GM21717 (cell line): ENCODE results near the gene CAMKK1.
"Not testable (repeated sequence)": the region's sequence is repeated elsewhere in the genome, so short reads cannot be mapped to it uniquely, and the experiment has no call there.

ENCODE experiments used
- ATAC-seq: cut with Tn5 transposase; IDR thresholded peaks from one replicate; pipeline ENCODE4 v1.9.1; 2021; ENCODE audit warnings: mild to moderate bottlenecking, moderate library complexity; ENCODE audit not compliant: unreplicated experiment

The CAMKK1 gene

DNA sequence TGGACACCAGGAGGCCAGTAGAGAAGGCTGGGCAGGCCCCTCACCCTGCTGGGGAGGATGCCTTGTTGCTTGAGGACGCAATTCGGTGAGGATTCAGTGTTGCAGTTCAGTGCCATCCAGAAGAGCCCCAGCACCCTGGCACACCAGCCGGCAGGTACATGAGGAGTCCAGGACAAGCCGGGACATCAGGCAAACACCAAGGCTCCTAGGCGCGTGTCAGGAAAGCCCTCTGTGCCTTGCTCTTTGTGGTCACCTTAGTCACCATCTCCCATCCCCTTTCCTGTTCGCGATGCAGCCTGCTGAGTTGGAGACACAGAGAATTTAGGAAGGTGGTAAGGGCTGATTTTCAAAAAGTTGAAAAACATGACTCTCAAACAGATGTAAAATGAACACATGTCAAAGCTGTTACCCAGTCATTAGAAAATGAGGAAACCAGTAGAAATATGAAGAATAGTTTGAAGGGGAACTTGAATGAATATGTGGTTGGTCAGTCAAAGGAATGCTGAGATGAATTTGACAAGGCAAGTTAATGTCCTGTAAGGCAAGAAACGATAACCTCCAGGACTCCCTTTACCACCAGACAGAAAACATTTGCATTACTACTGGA is 44.5 kb downstream of the CAMKK1 start:
- no peak for ATAC-seq

DNA sequence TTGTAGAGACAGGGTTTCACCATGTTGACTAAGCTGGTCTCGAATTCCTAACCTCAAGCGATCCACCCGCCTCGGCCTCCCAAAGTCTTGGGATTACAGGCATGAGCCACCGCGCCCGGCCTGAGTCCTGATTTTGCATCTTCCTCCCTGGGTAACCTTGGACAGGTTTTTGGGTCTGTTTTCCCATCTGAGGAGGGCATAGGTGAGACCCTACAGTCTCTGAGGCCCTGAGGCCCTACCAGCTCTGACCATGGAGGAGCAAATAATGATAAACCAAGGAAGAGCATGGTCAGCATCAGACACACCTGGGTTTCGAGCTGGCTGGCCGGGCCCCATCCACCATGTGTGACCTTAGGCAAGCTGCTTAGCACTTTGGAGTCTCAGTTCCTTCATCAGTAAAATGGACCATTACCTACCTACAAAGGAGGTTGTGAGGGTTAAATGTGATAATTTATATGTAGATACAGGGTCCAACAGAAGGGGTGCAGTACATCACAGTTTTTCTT is 45.6 kb downstream of the CAMKK1 start:
- ATAC-seq = no peak

GRCh38 chr17:3846437-3847164 is 46.3 kb downstream of the CAMKK1 start:
- ATAC-seq = no peak

- ATAC-seq = peak; percentile 89
Observed at GRCh38 chr17:3845621-3846436, 47.0 kb downstream of the CAMKK1 start, which contains the start of gene NCBP3. NCBP3 (minus strand) TSS chr17:3846246; CDS start chr17:3846223, 23 bp downstream.

GRCh38 chr17:3845291-3845620 is 47.6 kb downstream of the CAMKK1 start:
- peak; percentile 19 for ATAC-seq

GRCh38 chr17:3844556-3844955 is 48.3 kb downstream of the CAMKK1 start:
- not testable (repeated sequence) for ATAC-seq

DNA sequence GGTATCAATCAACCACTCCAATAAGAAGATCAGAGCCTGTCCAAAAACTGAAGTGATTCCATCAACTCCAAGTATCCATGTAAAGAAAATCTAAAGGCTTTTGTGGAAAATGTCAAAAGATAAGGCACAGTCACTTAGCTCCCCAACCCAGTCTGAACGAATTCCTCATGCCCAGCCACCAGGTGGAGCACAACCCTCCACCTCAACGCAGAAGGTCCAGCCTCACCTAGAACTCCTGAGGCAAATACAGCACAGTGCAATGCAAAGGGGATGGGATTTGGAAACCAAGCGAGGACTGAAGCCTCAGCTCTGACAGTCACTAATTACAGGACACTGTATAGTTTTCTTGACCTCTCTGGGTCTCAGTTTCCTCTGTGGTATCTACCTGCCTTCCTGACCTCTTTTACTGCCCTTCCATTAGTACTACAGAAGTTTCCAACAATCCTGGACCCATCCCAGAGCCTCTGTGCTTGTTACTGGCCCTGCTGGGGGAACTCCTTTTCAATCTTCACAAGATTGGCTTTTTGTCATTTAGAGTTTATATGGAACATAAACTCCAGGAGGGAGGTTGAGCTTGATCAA is 48.8 kb downstream of the CAMKK1 start:
- ATAC-seq = no peak

DNA sequence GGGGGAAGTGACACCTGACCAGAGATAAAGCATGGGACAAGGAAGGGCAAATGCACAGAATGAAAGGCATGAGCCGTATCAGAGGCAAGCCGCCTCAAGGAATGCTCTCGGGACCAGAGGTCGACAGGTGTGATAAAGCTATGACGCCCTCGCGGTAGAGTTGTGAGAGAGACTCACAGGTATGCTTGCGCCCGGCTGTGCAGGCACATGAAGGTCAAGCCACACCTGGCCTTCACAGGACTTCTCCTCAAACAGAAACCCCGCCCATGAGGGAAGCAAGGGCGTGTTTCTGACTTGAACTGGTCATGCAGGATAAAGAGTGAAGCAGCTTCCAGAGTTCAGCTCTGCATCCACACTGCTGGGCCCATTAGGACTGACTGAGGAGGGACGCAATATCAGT is 54.6 kb downstream of the CAMKK1 start:
- no peak for ATAC-seq

DNA sequence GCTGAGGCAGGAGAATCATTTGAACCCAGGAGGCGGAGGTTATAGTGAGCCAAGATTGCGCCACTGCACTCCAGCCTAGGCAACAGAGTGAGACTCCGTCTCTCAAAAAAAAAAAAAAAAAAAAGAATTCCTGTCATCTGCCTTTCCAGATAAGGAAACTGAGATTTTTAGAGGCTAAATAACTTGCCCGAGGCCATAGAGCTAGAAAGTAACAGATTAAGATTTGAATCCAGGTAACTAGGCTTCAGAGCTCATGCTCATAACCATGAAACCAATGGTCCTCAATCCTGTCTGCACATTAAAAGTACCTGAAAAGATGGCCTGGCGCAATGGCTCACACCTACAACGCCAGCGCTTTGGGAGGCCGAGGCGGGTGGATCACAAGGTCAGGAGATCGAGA is 56.3 kb downstream of the CAMKK1 start:
- no peak for ATAC-seq

GRCh38 chr17:3835410-3836229 is 57.2 kb downstream of the CAMKK1 start:
- ATAC-seq = no peak

GRCh38 chr17:3834811-3835210 is 58.0 kb downstream of the CAMKK1 start:
- ATAC-seq = no peak

- ATAC-seq = no peak
Observed at GRCh38 chr17:3828852-3829232, 64.0 kb downstream of the CAMKK1 start.

DNA sequence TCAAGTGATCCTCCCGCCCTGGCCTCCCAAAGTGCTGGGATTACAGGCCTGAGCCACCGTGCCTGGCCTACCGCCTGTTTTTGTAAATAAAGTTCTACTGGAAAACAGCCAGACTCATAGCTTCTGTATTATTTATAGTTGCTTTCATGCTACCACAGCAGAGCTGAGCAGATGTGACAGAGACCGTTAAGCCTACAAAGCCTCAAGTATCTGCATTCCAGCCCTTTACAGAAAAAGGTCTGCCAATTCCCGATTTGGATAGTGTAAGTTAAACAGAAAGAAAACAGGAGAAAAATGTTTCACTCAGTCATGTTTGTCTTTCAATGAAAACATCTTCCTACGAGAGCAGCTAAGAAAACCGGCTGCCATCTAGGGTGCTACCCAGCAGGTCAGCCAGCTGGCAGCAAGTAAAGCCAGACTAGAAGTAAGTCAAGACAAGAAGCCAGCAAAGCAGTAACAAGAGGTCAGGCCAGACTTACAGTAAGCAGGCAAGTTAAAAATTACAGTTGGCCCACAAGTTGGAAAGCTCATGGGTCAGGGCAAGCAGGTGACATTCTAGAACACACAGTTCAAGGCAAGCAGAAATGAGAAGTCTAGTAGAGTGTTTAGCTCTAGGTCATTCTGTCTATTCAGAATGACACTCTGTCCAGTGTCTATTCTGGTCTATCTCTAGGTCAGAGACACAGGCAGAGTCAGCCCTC is 64.6 kb downstream of the CAMKK1 start:
- no peak for ATAC-seq

- no peak for ATAC-seq
Observed at GRCh38 chr17:3827124-3827773, 65.6 kb downstream of the CAMKK1 start.

GRCh38 chr17:3826191-3826590 is 66.7 kb downstream of the CAMKK1 start:
- no peak for ATAC-seq

GRCh38 chr17:3821101-3821500 is 71.8 kb downstream of the CAMKK1 start:
- ATAC-seq = no peak

DNA sequence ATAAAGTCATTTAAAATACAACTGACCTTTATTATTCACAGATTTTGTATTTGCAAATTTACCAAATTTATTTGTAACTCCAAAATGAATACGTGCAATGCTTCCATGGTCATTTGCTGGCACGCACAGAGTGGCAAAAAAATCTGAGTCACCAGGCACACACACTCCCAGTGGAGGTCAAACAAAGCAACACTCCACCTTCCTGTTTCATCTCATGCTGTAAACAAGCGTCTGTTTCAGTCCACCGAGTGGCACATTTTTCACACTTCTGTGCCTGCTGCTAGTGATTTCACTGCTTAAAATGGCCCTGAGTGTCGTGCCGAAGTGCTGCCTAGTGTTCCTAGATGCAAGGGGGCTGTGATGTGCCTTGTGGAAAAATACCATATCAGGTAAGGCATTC is 74.1 kb downstream of the CAMKK1 start:
- ATAC-seq = no peak

GRCh38 chr17:3817851-3818605 is 74.8 kb downstream of the CAMKK1 start:
- ATAC-seq = no peak

- no peak for ATAC-seq
Observed at GRCh38 chr17:3815925-3816324, 76.9 kb downstream of the CAMKK1 start.
